Measurements from ENCODE around the gene MED1. TPM values are rescaled to one million over a fixed set of nuclear protein-coding genes. Genes with fewer than 3 reads are reported as not detected.

MED1 gene
- total and polyA plus RNA-seq, 2 donors (not counting 1 experiment from before 2014, with no cell fraction given) = 13.1 to 59.1 TPM

DNA sequence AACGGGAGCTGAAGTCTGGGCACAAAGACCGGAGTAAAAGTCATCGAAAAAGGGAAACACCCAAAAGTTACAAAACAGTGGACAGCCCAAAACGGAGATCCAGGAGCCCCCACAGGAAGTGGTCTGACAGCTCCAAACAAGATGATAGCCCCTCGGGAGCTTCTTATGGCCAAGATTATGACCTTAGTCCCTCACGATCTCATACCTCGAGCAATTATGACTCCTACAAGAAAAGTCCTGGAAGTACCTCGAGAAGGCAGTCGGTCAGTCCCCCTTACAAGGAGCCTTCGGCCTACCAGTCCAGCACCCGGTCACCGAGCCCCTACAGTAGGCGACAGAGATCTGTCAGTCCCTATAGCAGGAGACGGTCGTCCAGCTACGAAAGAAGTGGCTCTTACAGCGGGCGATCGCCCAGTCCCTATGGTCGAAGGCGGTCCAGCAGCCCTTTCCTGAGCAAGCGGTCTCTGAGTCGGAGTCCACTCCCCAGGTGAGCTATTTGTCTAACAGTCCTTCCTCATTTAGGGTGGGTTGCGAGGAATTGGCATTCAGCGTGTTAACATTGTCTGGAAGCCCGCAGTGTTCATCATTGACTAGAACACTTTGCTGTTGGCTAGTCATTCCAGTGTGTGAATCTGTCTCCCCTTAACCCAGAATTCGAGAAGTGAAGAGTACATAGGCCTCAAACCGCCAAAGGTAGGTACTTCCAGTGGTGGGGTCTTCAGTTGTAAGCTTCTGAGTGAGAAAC, 11.7 kb upstream of the MED1 start:
- H3K79me2 ChIP-seq (ENCODE audit: control insufficient read depth, insufficient read depth, low read length) = peaks cover 61% of the 10 kb centered on the region
- H2AFZ ChIP-seq (ENCODE audit: insufficient read depth, low read depth, low read length, poor library complexity, severe bottlenecking) = peak overlapping the region; percentile 59
- Mint-ChIP-seq H3K27me3 (no peaks in the 10 kb centered on the region), H3K9me3 (ENCODE audit: insufficient read depth) (no peaks in the 10 kb centered on the region), H3K4me1 (peaks cover 47% of the 10 kb centered on the region), H3K4me3 (peak overlapping the region; percentile 93), H3K27ac (peak overlapping the region; percentile 96)
- peak overlapping the region; percentile 94 to 97 for H3K27ac ChIP-seq (ENCODE audit: low read length in 2 of 2)
- ChIA-PET CTCF (interaction anchor here (1.9 kb wide), 1 partner anchor 12 kb away, joined by 13 read pairs; the partner anchor contains the start of gene MED1), POLR2A (interaction anchor here (0.6 to 3.8 kb wide), 4 partner anchors 11 to 263 kb away, joined by 4 to 90 read pairs (median 5); partner anchors contain the start of genes MED1 and RPL19)
- TF ChIP-seq, protein P1, sequence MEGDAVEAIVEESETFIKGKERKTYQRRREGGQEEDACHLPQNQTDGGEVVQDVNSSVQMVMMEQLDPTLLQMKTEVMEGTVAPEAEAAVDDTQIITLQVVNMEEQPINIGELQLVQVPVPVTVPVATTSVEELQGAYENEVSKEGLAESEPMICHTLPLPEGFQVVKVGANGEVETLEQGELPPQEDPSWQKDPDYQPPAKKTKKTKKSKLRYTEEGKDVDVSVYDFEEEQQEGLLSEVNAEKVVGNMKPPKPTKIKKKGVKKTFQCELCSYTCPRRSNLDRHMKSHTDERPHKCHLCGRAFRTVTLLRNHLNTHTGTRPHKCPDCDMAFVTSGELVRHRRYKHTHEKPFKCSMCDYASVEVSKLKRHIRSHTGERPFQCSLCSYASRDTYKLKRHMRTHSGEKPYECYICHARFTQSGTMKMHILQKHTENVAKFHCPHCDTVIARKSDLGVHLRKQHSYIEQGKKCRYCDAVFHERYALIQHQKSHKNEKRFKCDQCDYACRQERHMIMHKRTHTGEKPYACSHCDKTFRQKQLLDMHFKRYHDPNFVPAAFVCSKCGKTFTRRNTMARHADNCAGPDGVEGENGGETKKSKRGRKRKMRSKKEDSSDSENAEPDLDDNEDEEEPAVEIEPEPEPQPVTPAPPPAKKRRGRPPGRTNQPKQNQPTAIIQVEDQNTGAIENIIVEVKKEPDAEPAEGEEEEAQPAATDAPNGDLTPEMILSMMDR (IDR thresholded peaks at IDR 0.05) = no peak
- no peak for TF ChIP-seq EZH2 (IDR thresholded peaks at IDR 0.05; ENCODE audit: borderline replicate concordance, insufficient read depth, low read depth, low read length, poor library complexity, severe bottlenecking)
- no peaks in the 10 kb centered on the region for H3K9me3 ChIP-seq (ENCODE audit: control extremely low read depth in 1 of 3, control insufficient read depth in 2 of 3, insufficient read depth in 1 of 3, low read length in 2 of 3)
- ATAC-seq (ENCODE audit: low read depth) = no peak
- peak overlapping the region; percentile 82 to 98 (median 86) for H3K4me3 ChIP-seq (ENCODE audit: control extremely low read depth in 1 of 5, extremely low read depth in 1 of 5, insufficient read depth in 1 of 5, low read depth in 2 of 5, low read length in 4 of 5)
- peak overlapping the region; percentile 84 for H3K9ac ChIP-seq (ENCODE audit: low read length)
- intact Hi-C loops (cut with micrococcal nuclease) = loop anchor here (5.0 kb wide), 2 partner anchors 224 to 519 kb away; partner anchors contain the start of genes PGAP3 and PSMD3
- peaks cover 0 to 6% of the 10 kb centered on the region in 2 experiments for H3K36me3 ChIP-seq (replicated peaks in 1 of 2; ENCODE audit: control extremely low read depth in 1 of 2, control insufficient read depth in 1 of 2, extremely low read depth in 1 of 2, insufficient read depth in 2 of 2, low read length in 1 of 2)
- DNase-seq = peak; percentile 29
- 3% methylated on average over 23 of the region's 28 CpGs for WGBS (ENCODE audit: insufficient coverage)
- H4K20me1 ChIP-seq (ENCODE audit: control insufficient read depth, insufficient read depth, low read length, poor library complexity, severe bottlenecking) = peaks cover 34% of the 10 kb centered on the region
- no peaks in the 10 kb centered on the region for H3K27me3 ChIP-seq (replicated peaks in 1 of 4; ENCODE audit: control extremely low read depth in 1 of 4, control insufficient read depth in 3 of 4, insufficient read depth in 4 of 4, low read length in 3 of 4)
- H3K4me2 ChIP-seq (replicated peaks; ENCODE audit: low read depth, low read length, poor library complexity, severe bottlenecking) = peak overlapping the region; percentile 75
- H3K4me1 ChIP-seq (ENCODE audit: control insufficient read depth in 2 of 2, insufficient read depth in 2 of 2, low read length in 2 of 2) = peaks cover 20 to 32% of the 10 kb centered on the region in 2 donors
